ENCODE measurements around the gene KDM6B.

KDM6B gene

DNA sequence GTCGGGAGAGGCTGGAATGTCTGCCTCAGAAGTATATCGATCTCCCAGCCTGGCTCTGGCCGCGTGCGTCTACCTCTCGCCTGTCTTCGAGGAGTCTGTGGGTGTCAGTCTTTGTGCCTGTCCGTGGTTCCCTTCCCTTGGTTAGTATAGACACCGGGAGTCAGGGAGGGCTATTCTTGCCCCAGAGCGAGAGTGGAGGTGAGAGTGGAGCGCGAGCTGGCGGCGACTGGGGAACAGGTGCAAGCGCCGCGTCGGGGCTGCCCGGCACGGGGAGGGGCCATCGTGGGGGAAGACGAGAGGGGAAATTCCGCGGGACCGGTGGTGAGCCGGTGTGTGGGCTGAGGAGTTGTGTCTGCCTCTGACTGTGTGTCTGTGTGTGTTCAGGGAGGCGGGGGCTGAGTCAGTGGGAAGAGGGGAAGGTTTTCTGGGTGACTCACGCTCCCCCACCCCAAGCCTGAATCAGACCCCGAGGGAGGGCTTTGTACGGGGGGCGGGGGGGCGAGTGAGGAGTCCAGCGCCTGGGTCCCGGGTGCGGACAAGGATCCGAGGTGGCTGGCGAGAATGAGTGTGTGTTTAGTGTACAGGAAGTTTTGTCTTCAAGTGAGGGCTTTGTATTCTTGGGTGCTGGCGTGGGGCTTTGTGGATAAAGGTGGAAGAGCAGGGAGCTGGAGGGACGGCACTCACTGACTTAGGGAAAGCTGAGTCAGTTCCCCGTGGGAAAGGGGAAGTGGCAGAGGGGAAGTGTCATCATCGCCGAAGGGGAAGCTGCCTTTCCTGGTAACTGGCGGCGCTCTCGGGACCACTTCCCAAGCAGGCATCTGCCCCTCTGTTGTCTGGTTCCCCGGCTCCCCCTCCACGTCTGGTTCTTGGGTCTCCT is 8.6 kb downstream of the KDM6B start:
- DNase-seq: peak; percentile 96

DNA sequence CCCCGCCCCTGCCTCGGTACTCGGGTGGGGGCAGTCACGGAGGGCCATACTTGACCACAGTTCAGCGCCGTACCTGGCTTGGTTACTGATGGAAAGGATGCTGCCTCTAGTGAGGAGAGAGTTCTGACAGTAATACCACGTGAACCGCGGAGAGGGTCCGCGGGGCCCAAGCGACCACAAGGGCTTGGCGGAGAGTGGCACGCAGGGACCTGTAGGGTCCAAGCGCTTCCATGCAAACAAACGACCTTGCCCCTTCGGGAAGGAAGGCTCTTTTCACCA is 9.2 kb downstream of the KDM6B start:
- no peak for DNase-seq

DNA sequence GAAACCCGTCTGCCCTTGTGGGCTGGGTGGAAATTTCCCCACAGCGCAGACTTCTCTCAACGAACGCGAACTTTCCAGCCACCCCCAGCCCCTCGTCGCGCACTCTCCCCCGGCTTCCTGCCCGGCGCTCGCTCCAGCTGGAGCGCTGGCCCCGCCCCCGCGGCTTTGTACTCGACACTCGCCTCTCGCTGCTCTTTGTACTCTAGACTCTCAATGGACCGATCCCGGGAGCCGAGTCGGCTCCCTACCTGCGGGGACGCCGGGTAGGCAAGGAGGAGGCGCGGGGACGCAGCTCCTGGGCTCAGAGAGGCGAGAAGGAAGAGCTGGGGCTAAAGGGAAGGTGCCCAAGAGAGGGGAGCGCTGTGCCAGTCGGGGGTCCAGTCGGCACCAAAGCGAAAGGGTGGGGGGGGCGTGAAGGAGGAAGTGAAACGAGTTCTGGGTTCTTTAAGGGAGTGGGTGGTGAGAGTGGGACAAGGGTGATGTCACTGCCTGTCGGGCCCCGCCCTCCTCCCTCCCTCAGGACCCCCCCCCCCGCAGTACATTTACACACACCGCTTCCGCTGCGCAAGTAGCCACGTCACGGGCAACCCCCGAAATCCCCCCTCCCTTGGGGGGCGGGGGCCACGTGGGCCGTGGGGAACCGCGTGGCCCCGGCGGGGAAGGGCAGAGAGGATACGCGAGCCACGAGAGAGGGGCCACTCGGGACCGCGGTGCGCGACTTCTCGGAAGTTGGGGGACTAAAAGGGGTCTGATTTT is 9.7 kb downstream of the KDM6B start:
- peak; percentile 88 for DNase-seq

DNA sequence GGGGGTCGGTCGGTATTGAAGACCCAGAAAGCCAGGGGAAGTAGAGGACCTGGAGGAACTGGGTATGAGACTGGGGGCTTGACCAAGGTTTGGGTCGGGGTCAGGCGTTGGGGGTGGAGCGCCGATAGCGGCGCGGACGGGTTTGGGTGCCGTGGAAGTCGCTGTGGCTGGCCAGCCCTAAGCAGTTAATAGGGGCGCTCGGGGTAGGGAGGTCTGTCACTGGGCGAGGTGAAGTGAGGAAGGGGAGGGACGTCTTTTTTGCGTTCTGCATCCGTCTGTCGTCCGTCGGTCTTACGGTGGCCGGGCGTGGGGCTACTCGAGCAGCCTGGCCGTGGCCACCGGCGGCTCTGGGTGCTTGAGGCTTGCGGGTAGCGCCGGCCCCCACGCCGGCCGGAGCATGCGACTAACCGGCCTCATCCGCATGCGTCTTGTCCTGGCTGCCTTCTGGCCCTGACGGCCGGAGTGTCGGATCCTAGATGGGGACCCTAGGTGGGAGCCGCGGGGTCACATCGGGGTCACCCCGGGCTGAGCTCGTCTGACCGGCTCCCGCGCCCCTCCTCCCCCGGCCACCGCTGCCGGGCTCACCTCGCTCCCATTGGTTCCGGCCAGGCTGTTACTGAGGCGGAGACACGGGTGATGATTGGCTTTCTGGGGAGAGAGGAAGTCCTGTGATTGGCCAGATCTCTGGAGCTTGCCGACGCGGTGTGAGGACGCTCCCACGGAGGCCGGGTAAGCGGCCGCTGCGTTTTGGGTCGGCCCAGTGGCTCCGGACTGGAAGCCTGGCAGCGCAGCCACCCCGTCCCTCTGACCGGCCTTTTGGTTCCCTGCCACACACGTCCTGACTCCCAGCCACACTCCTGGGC is 10.5 kb downstream of the KDM6B start:
- peak; percentile 76 for DNase-seq

DNA sequence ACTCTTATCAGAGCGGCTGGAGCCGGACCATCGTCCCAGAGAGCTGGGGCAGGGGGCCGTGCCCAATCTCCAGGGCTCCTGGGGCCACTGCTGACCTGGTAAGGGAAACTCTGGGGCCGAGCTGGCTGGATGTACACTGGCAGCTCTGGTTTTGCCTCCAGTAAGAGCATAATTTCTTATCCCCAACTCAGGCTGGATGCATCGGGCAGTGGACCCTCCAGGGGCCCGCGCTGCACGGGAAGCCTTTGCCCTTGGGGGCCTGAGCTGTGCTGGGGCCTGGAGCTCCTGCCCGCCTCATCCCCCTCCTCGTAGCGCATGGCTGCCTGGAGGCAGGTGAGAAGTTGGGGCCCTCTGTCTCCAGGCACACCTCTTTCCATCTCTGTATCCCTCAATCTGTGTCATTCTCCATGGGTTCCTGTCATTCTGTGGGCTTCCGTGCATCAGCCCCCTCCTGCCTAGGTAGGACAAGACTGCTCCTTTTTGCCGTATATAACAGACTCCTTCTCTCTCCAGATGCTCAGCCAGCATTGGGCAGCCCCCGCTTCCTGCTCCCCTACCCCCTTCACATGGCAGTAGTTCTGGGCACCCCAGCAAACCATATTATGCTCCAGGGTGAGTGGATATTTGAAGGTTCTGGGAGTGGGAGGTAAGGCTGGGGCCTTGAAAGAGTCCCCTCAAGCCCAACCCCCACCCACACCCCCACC is 11.5 kb downstream of the KDM6B start:
- DNase-seq: no peak

DNA sequence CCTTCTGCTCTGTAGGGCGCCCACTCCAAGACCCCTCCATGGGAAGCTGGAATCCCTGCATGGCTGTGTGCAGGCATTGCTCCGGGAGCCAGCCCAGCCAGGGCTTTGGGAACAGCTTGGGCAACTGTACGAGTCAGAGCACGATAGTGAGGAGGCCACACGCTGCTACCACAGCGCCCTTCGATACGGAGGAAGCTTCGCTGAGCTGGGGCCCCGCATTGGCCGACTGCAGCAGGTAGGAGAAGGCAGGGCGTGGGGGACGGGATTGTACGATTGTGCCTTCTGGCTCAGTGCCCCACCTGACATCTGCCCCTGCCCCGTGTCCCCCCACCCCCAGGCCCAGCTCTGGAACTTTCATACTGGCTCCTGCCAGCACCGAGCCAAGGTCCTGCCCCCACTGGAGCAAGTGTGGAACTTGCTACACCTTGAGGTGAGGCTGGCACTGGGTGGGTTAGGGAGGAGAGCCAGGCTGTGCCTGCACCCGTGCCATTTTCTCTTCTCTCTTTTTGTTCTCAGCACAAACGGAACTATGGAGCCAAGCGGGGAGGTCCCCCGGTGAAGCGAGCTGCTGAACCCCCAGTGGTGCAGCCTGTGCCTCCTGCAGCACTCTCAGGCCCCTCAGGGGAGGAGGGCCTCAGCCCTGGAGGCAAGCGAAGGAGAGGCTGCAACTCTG is 12.2 kb downstream of the KDM6B start:
- no peak for DNase-seq

DNA sequence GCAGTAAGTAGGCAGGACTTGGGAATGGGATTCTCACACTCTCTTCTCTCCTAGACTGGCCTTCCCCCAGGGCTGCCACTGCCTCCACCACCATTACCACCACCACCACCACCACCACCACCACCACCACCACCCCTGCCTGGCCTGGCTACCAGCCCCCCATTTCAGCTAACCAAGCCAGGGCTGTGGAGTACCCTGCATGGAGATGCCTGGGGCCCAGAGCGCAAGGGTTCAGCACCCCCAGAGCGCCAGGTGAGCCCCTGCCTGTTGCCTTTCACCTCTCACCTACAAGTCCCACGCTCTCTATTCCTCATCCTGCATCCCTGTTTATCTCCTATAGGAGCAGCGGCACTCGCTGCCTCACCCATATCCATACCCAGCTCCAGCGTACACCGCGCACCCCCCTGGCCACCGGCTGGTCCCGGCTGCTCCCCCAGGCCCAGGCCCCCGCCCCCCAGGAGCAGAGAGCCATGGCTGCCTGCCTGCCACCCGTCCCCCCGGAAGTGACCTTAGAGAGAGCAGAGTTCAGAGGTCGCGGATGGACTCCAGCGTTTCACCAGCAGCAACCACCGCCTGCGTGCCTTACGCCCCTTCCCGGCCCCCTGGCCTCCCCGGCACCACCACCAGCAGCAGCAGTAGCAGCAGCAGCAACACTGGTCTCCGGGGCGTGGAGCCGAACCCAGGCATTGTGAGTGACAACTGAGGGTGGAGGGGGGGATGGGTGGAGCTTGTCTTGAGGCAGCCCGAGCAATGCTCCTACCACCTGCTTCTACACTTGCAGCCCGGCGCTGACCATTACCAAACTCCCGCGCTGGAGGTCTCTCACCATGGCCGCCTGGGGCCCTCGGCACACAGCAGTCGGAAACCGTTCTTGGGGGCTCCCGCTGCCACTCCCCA is 13.0 kb downstream of the KDM6B start:
- no peak for DNase-seq

DNA sequence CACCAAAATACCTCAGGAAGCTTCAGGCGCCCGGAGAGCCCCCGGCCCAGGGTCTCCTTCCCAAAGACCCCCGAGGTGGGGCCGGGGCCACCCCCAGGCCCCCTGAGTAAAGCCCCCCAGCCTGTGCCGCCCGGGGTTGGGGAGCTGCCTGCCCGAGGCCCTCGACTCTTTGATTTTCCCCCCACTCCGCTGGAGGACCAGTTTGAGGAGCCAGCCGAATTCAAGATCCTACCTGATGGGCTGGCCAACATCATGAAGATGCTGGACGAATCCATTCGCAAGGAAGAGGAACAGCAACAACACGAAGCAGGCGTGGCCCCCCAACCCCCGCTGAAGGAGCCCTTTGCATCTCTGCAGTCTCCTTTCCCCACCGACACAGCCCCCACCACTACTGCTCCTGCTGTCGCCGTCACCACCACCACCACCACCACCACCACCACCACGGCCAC is 14.1 kb downstream of the KDM6B start:
- no peak for DNase-seq

DNA sequence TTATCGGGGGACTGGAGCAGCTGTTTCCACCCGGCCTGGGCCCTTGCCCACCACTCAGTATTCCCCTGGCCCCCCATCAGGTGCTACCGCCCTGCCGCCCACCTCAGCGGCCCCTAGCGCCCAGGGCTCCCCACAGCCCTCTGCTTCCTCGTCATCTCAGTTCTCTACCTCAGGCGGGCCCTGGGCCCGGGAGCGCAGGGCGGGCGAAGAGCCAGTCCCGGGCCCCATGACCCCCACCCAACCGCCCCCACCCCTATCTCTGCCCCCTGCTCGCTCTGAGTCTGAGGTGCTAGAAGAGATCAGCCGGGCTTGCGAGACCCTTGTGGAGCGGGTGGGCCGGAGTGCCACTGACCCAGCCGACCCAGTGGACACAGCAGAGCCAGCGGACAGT is 14.7 kb downstream of the KDM6B start:
- no peak for DNase-seq

DNA sequence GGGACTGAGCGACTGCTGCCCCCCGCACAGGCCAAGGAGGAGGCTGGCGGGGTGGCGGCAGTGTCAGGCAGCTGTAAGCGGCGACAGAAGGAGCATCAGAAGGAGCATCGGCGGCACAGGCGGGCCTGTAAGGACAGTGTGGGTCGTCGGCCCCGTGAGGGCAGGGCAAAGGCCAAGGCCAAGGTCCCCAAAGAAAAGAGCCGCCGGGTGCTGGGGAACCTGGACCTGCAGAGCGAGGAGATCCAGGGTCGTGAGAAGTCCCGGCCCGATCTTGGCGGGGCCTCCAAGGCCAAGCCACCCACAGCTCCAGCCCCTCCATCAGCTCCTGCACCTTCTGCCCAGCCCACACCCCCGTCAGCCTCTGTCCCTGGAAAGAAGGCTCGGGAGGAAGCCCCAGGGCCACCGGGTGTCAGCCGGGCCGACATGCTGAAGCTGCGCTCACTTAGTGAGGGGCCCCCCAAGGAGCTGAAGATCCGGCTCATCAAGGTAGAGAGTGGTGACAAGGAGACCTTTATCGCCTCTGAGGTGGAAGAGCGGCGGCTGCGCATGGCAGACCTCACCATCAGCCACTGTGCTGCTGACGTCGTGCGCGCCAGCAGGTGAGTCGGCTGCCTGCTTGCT is 15.2 kb downstream of the KDM6B start:
- DNase-seq: no peak

DNA sequence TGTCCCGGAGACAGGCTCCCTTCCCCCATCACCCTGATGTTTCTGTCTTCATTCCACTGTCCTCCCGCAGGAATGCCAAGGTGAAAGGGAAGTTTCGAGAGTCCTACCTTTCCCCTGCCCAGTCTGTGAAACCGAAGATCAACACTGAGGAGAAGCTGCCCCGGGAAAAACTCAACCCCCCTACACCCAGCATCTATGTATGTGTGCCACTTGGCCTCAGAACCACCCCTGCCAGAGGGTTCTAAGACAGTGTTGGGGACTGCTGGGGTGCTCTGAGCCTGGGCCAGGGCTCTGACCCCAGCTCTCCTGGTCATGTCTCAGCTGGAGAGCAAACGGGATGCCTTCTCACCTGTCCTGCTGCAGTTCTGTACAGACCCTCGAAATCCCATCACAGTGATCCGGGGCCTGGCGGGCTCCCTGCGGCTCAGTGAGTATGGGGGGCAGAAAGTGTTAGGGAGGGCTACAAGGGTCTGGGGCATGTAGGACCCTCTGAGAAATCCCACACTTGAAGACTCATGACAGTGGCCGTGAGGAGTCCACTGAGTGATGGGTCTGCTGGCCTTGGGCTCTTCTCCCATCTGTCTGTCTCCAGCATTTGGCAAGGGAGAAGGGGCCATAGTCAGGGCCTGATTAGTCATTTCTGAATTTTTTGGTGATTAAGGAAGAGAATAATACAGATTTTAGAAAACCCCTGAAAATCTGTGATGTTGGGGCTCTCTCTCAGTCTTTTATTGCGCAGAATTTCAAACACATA is 15.9 kb downstream of the KDM6B start:
- DNase-seq: no peak

DNA sequence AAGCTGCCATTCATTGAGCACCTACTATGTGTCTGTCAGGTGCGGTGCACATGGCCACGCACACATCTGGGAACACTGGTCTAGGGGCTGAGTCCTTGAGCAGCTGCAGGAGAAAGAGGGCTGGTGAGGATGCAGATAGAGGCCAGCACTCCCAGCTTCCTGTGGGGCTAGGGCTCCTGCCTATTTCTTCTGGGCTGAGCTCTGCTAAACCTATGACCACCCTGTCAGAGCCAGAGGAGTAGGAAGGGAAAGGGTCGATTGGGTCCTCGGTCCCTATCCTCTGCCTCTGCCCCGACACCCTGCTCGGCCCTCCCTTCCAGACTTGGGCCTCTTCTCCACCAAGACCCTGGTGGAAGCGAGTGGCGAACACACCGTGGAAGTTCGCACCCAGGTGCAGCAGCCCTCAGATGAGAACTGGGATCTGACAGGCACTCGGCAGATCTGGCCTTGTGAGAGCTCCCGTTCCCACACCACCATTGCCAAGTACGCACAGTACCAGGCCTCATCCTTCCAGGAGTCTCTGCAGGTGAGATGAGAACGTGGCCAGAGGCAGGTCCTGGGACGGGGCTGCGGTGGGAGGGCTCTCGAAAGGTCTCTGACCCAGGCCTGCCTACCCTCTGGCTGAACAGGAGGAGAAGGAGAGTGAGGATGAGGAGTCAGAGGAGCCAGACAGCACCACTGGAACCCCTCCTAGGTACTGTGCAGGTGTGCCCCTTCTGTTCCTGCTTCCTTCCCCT is 16.9 kb downstream of the KDM6B start:
- no peak for DNase-seq

DNA sequence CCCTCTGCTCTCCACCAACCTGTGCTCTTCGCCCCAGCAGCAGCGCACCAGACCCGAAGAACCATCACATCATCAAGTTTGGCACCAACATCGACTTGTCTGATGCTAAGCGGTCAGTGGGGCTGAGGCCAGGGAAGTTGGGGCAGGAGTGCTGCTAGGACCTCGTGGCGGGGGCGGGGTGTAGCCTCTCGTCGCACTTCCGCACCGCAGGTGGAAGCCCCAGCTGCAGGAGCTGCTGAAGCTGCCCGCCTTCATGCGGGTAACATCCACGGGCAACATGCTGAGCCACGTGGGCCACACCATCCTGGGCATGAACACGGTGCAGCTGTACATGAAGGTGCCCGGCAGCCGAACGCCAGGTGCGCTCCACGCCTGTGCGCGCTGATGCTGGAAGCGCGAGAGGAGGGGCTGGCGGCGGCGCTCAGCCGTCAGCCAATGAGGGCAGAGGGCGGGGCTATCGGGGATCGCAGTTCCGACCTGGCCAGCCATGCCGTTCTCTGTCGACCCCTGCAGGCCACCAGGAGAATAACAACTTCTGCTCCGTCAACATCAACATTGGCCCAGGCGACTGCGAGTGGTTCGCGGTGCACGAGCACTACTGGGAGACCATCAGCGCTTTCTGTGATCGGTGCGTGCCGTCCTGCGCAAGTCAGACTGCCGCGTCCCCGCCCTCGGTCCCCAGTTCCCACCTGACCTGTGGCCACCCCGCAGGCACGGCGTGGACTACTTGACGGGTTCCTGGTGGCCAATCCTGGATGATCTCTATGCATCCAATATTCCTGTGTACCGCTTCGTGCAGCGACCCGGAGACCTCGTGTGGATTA is 17.6 kb downstream of the KDM6B start:
- DNase-seq: peak; percentile 94

DNA sequence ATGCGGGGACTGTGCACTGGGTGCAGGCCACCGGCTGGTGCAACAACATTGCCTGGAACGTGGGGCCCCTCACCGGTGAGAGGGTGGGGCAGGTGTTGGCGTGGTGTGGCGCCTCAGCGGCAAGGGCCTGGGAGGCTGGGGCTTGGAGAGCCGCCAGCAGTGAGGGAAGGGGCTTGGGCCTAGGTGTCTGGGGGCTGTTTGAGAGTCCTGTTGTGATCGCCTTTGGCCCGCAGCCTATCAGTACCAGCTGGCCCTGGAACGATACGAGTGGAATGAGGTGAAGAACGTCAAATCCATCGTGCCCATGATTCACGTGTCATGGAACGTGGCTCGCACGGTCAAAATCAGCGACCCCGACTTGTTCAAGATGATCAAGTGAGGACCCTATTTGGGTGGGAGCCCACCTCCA is 18.2 kb downstream of the KDM6B start:
- no peak for DNase-seq

DNA sequence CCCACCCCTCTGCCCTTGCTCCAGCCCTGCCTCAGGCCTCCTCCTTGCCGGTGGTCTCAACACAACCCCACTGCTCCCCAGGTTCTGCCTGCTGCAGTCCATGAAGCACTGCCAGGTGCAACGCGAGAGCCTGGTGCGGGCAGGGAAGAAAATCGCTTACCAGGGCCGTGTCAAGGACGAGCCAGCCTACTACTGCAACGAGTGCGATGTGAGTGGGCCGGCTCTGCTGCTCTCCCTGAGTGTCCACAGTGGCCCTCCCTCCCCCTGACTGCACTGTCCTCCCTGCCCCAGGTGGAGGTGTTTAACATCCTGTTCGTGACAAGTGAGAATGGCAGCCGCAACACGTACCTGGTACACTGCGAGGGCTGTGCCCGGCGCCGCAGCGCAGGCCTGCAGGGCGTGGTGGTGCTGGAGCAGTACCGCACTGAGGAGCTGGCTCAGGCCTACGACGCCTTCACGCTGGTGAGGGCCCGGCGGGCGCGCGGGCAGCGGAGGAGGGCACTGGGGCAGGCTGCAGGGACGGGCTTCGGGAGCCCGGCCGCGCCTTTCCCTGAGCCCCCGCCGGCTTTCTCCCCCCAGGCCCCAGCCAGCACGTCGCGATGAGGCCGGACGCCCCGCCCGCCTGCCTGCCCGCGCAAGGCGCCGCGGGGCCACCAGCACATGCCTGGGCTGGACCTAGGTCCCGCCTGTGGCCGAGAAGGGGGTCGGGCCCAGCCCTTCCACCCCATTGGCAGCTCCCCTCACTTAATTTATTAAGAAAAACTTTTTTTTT is 19.1 kb downstream of the KDM6B start:
- no peak for DNase-seq

DNA sequence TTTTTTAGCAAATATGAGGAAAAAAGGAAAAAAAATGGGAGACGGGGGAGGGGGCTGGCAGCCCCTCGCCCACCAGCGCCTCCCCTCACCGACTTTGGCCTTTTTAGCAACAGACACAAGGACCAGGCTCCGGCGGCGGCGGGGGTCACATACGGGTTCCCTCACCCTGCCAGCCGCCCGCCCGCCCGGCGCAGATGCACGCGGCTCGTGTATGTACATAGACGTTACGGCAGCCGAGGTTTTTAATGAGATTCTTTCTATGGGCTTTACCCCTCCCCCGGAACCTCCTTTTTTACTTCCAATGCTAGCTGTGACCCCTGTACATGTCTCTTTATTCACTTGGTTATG is 19.6 kb downstream of the KDM6B start:
- DNase-seq: no peak

DNA sequence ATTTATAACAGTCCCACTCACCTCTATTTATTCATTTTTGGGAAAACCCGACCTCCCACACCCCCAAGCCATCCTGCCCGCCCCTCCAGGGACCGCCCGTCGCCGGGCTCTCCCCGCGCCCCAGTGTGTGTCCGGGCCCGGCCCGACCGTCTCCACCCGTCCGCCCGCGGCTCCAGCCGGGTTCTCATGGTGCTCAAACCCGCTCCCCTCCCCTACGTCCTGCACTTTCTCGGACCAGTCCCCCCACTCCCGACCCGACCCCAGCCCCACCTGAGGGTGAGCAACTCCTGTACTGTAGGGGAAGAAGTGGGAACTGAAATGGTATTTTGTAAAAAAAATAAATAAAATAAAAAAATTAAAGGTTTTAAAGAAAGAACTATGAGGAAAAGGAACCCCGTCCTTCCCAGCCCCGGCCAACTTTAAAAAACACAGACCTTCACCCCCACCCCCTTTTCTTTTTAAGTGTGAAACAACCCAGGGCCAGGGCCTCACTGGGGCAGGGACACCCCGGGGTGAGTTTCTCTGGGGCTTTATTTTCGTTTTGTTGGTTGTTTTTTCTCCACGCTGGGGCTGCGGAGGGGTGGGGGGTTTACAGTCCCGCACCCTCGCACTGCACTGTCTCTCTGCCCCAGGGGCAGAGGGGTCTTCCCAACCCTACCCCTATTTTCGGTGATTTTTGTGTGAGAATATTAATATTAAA is 20.2 kb downstream of the KDM6B start:
- no peak for DNase-seq

Measured in stimulated activated CD4-positive, alpha-beta T cell treated with anti-CD3 and anti-CD28 coated beads, Interleukin-12 subunit alpha, Interleukin-12 subunit beta, amount 100 ng/mL, for 4 hours (primary cell).